CD4-positive, alpha-beta T cell (primary cell): Measurements from ENCODE around the gene FBXL19. TPM values are rescaled to one million over a fixed set of nuclear protein-coding genes. Genes with fewer than 3 reads are reported as not detected.

Experiments
- ATAC-seq: fragments of 200-7000 bp; cut with Tn5 transposase; one replicate; pipeline ENCODE4 v1.10.0; 2022; ENCODE audit warnings: mild to moderate bottlenecking; ENCODE audit not compliant: poor library complexity
- CTCF ChIA-PET: fragments of 350-600 bp; sonication (Branson Sonifier 250); formaldehyde crosslinking; loops from one replicate; lab custom pipeline; 2021; ENCODE audit warnings: antibody characterized with exemption, inconsistent platforms; lab: Charles Lee
- POLR2A ChIA-PET: fragments of 350-600 bp; sonication (Branson Sonifier 250); formaldehyde crosslinking; loops from one replicate; lab custom pipeline; 2021; ENCODE audit warnings: antibody characterized with exemption, inconsistent platforms; lab: Charles Lee
- DNase-seq, 14 experiments: peaks; one replicate each; pipeline ENCODE4 v3.0.0-alpha.2; 2013 to 2020; ENCODE audit warnings: mixed read lengths in 2 of 14
- H3K27ac ChIP-seq, 2 donors: one replicate each; pipeline versions ENCODE4 v1.5.1 to v1.7.0; 2013; ENCODE audit warnings: low read length in 2 of 2, low read depth in 1 of 2, mild to moderate bottlenecking in 1 of 2
- H3K27me3 ChIP-seq, 2 experiments: 1 replicate in 1 of 2; 2 replicates in 1 of 2; pipeline versions ENCODE4 v1.6.1 to v1.7.0; 2013; ENCODE audit warnings: low read length in 2 of 2, control low read depth in 1 of 2, mild to moderate bottlenecking in 1 of 2, moderate library complexity in 1 of 2; ENCODE audit not compliant: insufficient read depth in 2 of 2, control insufficient read depth in 1 of 2
- H3K36me3 ChIP-seq: one replicate; pipeline ENCODE4 v1.6.1; 2013; ENCODE audit warnings: low read length, control low read depth; ENCODE audit not compliant: insufficient read depth
- H3K4me1 ChIP-seq: one replicate; pipeline ENCODE4 v1.6.1; 2013; ENCODE audit warnings: low read length, control low read depth; ENCODE audit not compliant: insufficient read depth
- H3K4me3 ChIP-seq: one replicate; pipeline ENCODE4 v1.5.1; 2013; ENCODE audit warnings: mild to moderate bottlenecking, low read length, moderate library complexity
- H3K9me3 ChIP-seq, 2 experiments: 1 replicate in 1 of 2; 2 replicates in 1 of 2; pipeline versions ENCODE4 v1.6.1 to v1.7.0; 2013; ENCODE audit warnings: low read length in 2 of 2, mild to moderate bottlenecking in 2 of 2, control low read depth in 1 of 2, moderate library complexity in 1 of 2; ENCODE audit not compliant: control insufficient read depth in 1 of 2, insufficient read depth in 1 of 2
- H3K27ac Mint-ChIP-seq: one replicate; pipeline ENCODE4 v1.8.0; 2020; ENCODE audit warnings: mixed read lengths
- H3K27me3 Mint-ChIP-seq: one replicate; pipeline ENCODE4 v1.8.0; 2021; ENCODE audit warnings: mixed read lengths
- H3K36me3 Mint-ChIP-seq: one replicate; pipeline ENCODE4 v1.8.0; 2021; ENCODE audit warnings: low read depth, mixed read lengths
- H3K4me1 Mint-ChIP-seq: one replicate; pipeline ENCODE4 v1.8.0; 2021; ENCODE audit warnings: low read depth, mixed read lengths
- H3K4me3 Mint-ChIP-seq: one replicate; pipeline ENCODE4 v1.8.0; 2020; ENCODE audit warnings: mild to moderate bottlenecking, mixed read lengths
- H3K9me3 Mint-ChIP-seq: one replicate; pipeline ENCODE4 v1.8.0; 2020; ENCODE audit warnings: mixed read lengths
- intact Hi-C, 2 experiments: fragments of 100-400 bp; cut with DNase I in 1 of 2; cut with micrococcal nuclease in 1 of 2; formaldehyde crosslinking; loops; one replicate each; pipeline versions ENCODE4 v1.15.1 to v1.9.0; 2023 to 2025; cut with DNase I, micrococcal nuclease
- total RNA-seq, 174 experiments: library from RNA in 2 of 174; stranded (reverse) in 2 of 174; gene quantifications; one replicate each; pipeline ENCODE4 v1.2.3 and lab custom pipeline; 2021 to 2026
- TF ChIP-seq, protein P1 (sequence below): fragments of 200-600 bp; IDR thresholded peaks from one replicate; pipeline ENCODE4 v1.8.0; 2022; ENCODE audit warnings: antibody characterized with exemption, mild to moderate bottlenecking

FBXL19 gene
- total RNA-seq, 2 experiments from 2014 or later, result 7.5 to 8.9 TPM

GRCh38 chr16:30926937-30927788, 3.8 kb downstream of the FBXL19 start:
- peaks cover 18% of the 10 kb centered on the region for H3K4me1 Mint-ChIP-seq
- peaks cover 9% of the 10 kb centered on the region for H3K36me3 ChIP-seq
- H3K27ac ChIP-seq, result no peak overlapping the region
- no peaks in the 10 kb centered on the region for H3K9me3 ChIP-seq
- H3K27ac Mint-ChIP-seq, result no peak overlapping the region
- H3K4me1 ChIP-seq, result peaks cover 17% of the 10 kb centered on the region
- H3K9me3 Mint-ChIP-seq, result no peaks in the 10 kb centered on the region
- peaks cover 18% of the 10 kb centered on the region for H3K36me3 Mint-ChIP-seq
- no peak for DNase-seq
- no peaks in the 10 kb centered on the region for H3K27me3 ChIP-seq
- TF ChIP-seq, protein P1, sequence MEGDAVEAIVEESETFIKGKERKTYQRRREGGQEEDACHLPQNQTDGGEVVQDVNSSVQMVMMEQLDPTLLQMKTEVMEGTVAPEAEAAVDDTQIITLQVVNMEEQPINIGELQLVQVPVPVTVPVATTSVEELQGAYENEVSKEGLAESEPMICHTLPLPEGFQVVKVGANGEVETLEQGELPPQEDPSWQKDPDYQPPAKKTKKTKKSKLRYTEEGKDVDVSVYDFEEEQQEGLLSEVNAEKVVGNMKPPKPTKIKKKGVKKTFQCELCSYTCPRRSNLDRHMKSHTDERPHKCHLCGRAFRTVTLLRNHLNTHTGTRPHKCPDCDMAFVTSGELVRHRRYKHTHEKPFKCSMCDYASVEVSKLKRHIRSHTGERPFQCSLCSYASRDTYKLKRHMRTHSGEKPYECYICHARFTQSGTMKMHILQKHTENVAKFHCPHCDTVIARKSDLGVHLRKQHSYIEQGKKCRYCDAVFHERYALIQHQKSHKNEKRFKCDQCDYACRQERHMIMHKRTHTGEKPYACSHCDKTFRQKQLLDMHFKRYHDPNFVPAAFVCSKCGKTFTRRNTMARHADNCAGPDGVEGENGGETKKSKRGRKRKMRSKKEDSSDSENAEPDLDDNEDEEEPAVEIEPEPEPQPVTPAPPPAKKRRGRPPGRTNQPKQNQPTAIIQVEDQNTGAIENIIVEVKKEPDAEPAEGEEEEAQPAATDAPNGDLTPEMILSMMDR, result no peak
- ChIA-PET POLR2A (no interaction called here), CTCF (interaction anchor here (2.1 kb wide), 1 partner anchor 14 kb away, joined by 10 read pairs; no protein-coding TSS in a partner anchor)
- intact Hi-C loops, result loop anchor here (10.0 kb wide), 3 partner anchors 148 to 932 kb away; partner anchors contain the start of genes HIRIP3 (in 1 of the 2), INO80E (in 1 of the 2), MYL11 (in 1 of the 2) and TBC1D10B (in 1 of the 2)
- peak overlapping the region; percentile 66 for H3K4me3 Mint-ChIP-seq
- H3K27me3 Mint-ChIP-seq, result no peaks in the 10 kb centered on the region
- ATAC-seq, result no peak
- no peak overlapping the region for H3K4me3 ChIP-seq

DNA sequence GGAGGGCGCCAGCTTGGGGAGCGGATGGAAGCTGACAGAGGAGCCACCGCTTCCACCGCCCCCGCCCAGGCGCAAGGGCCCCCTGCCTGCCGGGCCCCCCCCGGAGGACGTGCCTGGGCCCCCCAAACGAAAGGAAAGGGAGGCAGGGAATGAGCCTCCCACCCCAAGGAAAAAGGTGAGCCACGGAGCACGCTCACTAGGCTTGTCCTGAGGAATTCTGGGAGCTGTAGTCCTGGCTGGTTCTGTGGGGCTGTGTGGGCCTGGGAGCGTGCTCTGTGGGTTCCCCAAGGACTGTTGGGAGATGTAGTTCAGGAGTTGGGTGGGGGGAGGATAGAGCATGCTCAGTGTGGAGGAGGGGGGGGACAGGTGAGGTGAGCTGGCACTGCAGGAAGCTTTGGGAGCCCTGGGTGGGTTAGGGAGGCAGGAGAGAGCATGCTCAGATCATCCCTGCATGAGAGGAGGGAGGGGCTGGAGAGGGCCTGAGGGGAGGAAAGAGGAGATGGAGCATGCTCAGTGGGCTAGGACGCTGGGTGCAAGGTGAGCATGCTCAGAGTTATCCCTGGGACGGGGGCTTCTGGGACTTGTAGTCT, 4.5 kb downstream of the FBXL19 start:
- no peak overlapping the region for H3K27ac Mint-ChIP-seq
- TF ChIP-seq, protein P1, result no peak
- H3K36me3 ChIP-seq, result peaks cover 13% of the 10 kb centered on the region

GRCh38 chr16:30928390-30928789, 5.0 kb downstream of the FBXL19 start:
- H3K36me3 Mint-ChIP-seq, result peaks cover 17% of the 10 kb centered on the region
- ChIA-PET CTCF (no interaction called here), POLR2A (interaction anchor here (1.2 kb wide), 1 partner anchor 115 kb away, joined by 5 read pairs; no protein-coding TSS in a partner anchor)
- TF ChIP-seq, protein P1, result no peak
- H3K9me3 Mint-ChIP-seq, result no peaks in the 10 kb centered on the region
- ATAC-seq (no peak), DNase-seq (no peak)
- Histone ChIP-seq H3K4me1 (peaks cover 16% of the 10 kb centered on the region), H3K9me3 (no peaks in the 10 kb centered on the region), H3K27ac (no peak overlapping the region), H3K27me3 (no peaks in the 10 kb centered on the region), H3K4me3 (no peak overlapping the region), H3K36me3 (peaks cover 13% of the 10 kb centered on the region)
- intact Hi-C loops, result loop anchor here (10.0 kb wide), 3 partner anchors 146 to 934 kb away; partner anchors contain the start of genes HIRIP3 (in 1 of the 2), INO80E (in 1 of the 2), MYL11 (in 1 of the 2) and TBC1D10B (in 1 of the 2)
- no peak overlapping the region for H3K27ac Mint-ChIP-seq
- peaks cover 10% of the 10 kb centered on the region for H3K4me1 Mint-ChIP-seq
- H3K4me3 Mint-ChIP-seq, result no peak overlapping the region
- H3K27me3 Mint-ChIP-seq, result no peaks in the 10 kb centered on the region

More for the DNA sequence above, 4.5 kb downstream of the FBXL19 start:
- no peaks in the 10 kb centered on the region for H3K9me3 ChIP-seq
- ChIA-PET CTCF (no interaction called here), POLR2A (interaction anchor here (1.2 kb wide), 1 partner anchor 114 kb away, joined by 5 read pairs; no protein-coding TSS in a partner anchor)
- ATAC-seq, result no peak
- H3K27me3 ChIP-seq, result no peaks in the 10 kb centered on the region
- intact Hi-C loops, result loop anchor here (10.0 kb wide), 3 partner anchors 147 to 933 kb away; partner anchors contain the start of genes HIRIP3 (in 1 of the 2), INO80E (in 1 of the 2), MYL11 (in 1 of the 2) and TBC1D10B (in 1 of the 2)
- H3K4me1 ChIP-seq, result peaks cover 16% of the 10 kb centered on the region
- Mint-ChIP-seq H3K36me3 (peaks cover 19% of the 10 kb centered on the region), H3K9me3 (no peaks in the 10 kb centered on the region), H3K4me1 (peaks cover 14% of the 10 kb centered on the region), H3K4me3 (no peak overlapping the region), H3K27me3 (no peaks in the 10 kb centered on the region)
- DNase-seq, result peak in 6 of 14 experiments; percentile 16 to 72 (median 50)
- no peak overlapping the region for H3K4me3 ChIP-seq
- no peak overlapping the region for H3K27ac ChIP-seq
